Inflammatory macrophage treated with lipopolysaccharide for 4 hours (primary cell): ENCODE measurements around the gene PTPN4.
"Not testable (repeated sequence)": the region's sequence is repeated elsewhere in the genome, so short reads cannot be mapped to it uniquely, and the experiment has no call there.

Experiments used
- DNase-seq: peaks from one replicate; pipeline ENCODE4 v3.0.0-alpha.2; 2020

Gene PTPN4

DNA sequence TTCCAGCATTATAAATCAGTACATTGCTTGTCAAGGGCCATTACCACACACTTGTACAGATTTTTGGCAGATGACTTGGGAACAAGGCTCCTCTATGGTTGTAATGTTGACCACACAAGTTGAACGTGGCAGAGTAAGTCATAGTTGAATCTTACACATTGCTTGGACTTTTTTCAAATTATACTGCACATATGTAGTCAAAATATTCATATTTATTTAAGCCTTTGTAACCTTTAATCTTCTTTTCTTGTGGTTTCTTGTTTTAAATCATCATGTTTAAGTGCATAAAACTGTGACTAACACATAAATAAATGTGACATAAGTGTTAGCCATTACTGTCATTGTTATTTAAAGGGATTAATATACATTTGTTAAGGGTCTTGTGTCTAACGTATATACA is 201.1 kb downstream of the PTPN4 start:
- no peak for DNase-seq

DNA sequence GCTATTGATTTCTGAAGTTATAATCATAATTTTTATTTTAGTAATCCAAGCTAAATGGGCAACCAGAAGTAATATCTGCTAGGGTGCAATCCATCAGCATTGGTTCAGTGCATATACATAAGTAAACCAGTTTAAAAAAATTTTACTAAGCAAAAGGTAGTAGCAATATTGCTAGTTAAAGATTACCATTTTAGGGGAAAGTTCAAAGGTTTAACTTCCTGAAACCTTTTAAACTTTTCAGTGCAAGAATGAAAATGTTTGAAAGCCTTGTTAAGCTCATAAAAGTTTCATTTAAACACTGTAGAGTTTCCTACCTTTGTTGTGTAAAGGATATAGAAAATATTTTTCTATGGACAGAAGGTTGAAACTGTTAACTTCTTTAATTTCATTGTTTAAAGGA is 222.2 kb downstream of the PTPN4 start:
- no peak for DNase-seq

DNA sequence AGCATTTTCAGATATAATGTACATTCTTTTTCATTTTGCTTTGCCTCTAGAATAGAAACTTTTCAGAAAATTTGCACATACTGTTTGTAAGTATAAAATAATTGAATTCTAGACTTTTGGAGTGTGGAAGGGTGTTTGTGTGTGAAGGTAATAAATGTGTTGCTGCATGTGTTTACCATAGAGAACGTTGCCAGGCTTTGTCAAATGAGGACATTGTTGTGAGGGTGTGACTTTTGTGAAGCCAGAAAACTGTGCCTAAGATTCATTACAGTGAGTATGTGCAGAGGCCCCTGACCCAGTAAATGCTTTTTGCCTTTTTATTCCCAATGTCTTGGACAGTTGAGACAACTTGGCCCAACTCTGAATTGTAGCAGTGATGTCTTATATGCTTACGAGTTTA is 222.8 kb downstream of the PTPN4 start:
- no peak for DNase-seq

DNA sequence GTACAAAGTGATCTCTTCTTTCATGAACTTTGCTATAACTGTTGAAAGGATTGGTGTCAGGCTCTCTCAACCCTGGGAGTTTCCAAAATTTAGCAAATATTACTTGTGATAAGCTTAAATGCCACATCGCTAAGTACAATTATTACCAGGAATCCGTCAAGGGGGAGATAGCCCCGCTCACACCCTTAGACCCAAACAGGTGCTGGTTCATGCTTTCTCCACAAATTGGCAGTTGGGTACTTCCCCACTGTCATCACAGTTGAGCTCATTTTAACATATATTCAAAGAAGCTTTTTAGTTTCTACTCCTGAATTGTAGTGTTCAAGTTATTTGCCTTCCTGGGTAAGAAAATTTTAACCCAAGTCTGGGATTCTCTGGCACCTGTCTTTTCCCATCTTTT is 223.4 kb downstream of the PTPN4 start:
- no peak for DNase-seq

- no peak for DNase-seq
Measured at GRCh38 chr2:119996148-119996547, 236.4 kb downstream of the PTPN4 start.

GRCh38 chr2:119996896-119997891 is 237.5 kb downstream of the PTPN4 start:
- not testable (repeated sequence) for DNase-seq

DNA sequence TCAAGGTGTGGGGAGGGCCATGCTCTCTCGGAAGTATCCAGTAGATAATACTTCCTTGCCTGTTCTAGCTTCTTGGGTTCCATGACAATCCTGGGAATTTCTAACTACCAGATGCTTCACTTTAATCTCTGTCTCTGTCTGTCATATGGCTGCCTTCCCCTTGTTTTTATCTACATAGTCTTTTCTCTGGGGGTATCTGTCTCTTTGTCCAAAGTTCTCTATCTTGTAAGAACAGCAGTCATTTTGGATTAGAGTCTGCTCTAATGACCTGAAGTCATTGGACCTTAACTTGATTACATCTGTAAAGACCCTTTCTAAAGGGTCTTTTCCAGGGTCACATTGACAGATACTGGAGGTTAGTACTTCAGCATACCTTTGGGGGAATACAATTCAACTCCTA is 241.7 kb downstream of the PTPN4 start:
- no peak for DNase-seq

GRCh38 chr2:120004254-120004653 is 244.5 kb downstream of the PTPN4 start:
- no peak for DNase-seq

DNA sequence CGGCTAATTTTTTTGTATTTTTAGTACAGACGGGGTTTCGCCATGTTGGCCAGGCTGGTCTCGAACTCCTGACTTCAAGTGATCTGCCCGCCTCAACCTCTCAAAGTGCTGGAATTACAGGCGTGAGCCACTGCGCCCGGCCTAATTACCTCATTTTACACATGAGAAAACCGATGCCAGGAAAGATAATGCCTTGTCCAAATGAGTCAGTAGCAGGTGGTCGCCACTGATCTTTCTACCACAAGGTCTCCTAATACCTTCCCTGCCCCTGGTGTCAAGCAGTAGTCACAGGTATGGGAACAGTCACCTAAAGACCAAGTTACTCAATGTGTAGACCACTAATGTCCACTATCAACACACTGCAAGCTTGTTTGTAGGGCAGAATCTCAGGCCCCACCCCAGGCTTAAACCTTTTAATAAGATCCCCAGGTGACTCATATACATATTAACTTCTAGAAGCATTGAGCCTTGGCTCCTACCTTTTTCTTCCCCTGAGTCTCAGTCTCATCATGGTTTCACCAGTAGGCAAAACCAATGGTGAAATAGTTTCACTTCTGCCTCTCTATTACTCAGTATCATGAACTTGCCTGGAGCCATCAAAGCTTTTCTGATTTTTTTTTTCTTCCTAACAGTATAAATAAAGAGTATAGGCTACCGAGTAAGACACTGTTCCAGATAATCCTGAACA is 246.3 kb downstream of the PTPN4 start:
- peak; percentile 60 for DNase-seq

DNA sequence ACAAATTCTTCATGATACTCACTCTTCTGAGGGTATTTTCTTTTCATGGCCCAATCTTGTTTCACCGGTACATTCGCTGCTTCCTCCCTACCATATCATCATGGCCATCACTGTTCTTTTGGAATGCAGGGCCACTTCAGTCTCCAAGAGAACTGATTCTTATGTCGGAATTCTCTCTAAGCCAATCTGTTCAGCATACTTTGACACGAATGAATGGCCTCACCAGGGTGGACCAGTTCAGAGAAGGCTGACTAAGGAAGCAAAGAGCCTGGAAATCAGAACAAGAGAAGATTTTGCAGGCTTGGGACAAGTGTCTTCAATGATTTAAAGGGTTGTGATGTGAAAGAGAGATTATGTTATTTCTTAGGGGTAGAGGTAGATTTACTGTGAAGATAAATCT is 248.1 kb downstream of the PTPN4 start:
- DNase-seq, result no peak

DNA sequence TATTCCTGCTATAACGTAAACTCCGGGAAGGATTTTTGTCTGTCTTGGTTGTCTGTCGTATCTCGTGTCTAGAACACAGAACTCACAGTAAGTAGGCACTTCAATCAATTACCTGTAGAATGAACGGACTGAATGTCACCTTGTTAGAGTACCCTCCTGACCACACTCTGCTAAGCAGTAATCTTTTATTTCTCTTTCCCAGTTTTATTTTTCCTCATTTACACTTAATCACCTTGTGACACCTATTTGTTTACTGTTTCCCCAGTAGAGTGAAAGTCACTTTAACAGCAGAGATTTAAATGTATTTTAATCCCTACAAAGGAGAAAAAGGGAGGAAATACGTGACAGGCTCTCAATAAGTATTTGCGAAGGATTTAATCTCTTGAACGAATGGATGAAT is 252.6 kb downstream of the PTPN4 start:
- no peak for DNase-seq

- peak; percentile 83 for DNase-seq
Measured at GRCh38 chr2:120012771-120013596, 253.3 kb downstream of the PTPN4 start, which contains the start of gene EPB41L5. EPB41L5 (plus strand) TSS chr2:120013077; CDS start chr2:120019085, 6,008 bp downstream.

DNA sequence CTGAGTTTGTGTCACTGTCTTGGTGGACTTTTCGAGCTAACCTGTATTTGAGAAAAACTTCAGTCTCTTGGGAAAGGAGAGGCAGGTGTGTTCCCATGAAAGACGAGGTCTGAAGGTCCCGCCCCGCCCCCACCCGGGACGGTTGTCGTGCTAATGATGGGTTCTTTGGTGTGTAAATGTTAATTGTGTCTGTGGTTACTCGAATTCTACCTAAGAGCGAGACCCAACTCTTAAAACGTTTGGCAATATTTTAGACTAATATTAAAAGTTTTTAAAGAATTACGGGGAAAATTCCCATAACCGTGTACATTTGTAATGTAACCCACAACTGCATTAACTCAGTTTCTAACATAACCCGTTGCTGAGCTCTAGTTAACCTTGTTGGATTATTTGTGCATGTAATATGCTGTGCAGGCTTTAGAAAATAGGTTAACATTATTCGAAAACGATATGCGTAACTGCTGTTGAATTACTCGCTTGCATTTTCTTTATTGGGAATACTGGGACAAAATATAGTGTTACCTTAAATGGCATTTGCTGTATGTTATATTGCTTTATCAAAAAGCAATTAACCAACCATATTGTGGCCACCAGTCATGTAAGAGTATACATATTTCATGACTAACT is 254.0 kb downstream of the PTPN4 start:
- no peak for DNase-seq

- DNase-seq, result no peak
Measured at GRCh38 chr2:120014226-120014980, 254.7 kb downstream of the PTPN4 start.

- DNase-seq, result no peak
Measured at GRCh38 chr2:120016800-120017199, 257.1 kb downstream of the PTPN4 start.

GRCh38 chr2:120017201-120017600 is 257.5 kb downstream of the PTPN4 start:
- no peak for DNase-seq

DNA sequence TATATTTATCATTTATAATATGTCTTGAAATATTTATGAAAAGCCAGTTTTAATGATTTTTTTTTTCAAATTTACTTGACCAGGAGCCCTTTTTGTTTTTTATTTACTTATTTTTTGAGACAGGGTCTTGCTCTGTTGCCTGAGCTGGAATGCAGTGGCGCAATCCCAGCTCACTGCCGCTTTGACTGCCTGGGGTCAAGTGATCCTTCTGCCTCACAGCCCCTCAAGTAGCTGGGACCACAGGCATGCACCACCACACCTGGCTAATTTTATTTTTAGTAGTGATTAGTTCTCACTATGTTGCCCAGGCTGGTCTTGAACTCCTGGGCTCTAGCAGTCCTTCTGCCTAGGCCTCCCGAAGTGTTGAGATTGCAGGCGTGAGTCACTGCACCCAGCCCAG is 258.8 kb downstream of the PTPN4 start:
- no peak for DNase-seq

GRCh38 chr2:120020554-120020953 is 260.8 kb downstream of the PTPN4 start:
- DNase-seq, result no peak

- not testable (repeated sequence) for DNase-seq
Measured at GRCh38 chr2:120022505-120022904, 262.8 kb downstream of the PTPN4 start.

DNA sequence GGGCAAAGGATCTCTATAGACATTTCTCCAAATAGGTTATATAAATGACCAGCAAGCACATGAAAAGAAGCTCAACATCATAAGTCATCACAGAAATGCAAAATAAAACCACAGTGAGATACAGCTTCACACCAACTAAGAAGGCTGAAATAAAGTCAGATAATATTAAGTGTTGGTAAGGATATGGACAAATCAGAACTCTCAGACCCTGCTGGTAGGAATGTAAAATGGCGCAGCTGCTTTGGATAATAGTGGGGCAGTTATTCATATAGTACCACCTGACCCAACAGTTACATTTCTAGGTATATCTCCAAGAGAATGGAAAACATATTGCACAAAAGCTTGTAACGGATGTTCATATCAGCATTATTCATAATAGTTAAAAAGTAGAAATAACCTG is 267.2 kb downstream of the PTPN4 start:
- no peak for DNase-seq

- no peak for DNase-seq
Measured at GRCh38 chr2:120028795-120029194, 269.1 kb downstream of the PTPN4 start.
